Kidney (tissue), 14 donors: ENCODE measurements around the gene KLF2. TPM values are rescaled to one million over a fixed set of nuclear protein-coding genes. Genes with fewer than 3 reads are reported as not detected.

Experiments
- DNase-seq, 5 donors: peaks; one replicate each; pipeline ENCODE4 v3.0.0-alpha.2; 2013 to 2020
- FAIRE-seq: peaks from 2 replicates; lab custom pipeline; 2012; peaks lifted over from hg19 to GRCh38; lab: Jason Lieb, UNC
- H3K27ac ChIP-seq, 2 donors: one replicate each; pipeline ENCODE4 v1.7.0; 2013; ENCODE audit warnings: low read depth in 2 of 2, low read length in 2 of 2, inconsistent platforms in 1 of 2
- H3K27me3 ChIP-seq: one replicate; pipeline ENCODE4 v1.7.1; 2013; ENCODE audit warnings: low read length, inconsistent platforms; ENCODE audit not compliant: control insufficient read depth, insufficient read depth
- H3K36me3 ChIP-seq, 3 donors: one replicate each; pipeline versions ENCODE4 v1.7.0 to v1.7.1; 2013; ENCODE audit warnings: low read length in 3 of 3, control low read depth in 1 of 3, inconsistent platforms in 1 of 3; ENCODE audit not compliant: insufficient read depth in 3 of 3, control insufficient read depth in 2 of 3
- H3K4me1 ChIP-seq, 3 donors: one replicate each; pipeline versions ENCODE4 v1.7.0 to v1.7.1; 2013; ENCODE audit warnings: low read length in 3 of 3, inconsistent platforms in 1 of 3, low read depth in 1 of 3; ENCODE audit not compliant: control insufficient read depth in 2 of 3, insufficient read depth in 2 of 3
- H3K4me3 ChIP-seq, 3 donors: one replicate each; pipeline versions ENCODE4 v1.7.0 to v1.8.1; 2013; ENCODE audit warnings: low read length in 3 of 3, control low read depth in 1 of 3, inconsistent platforms in 1 of 3
- H3K9ac ChIP-seq, 3 donors: one replicate each; pipeline versions ENCODE4 v1.7.0 to v1.7.1; 2013; ENCODE audit warnings: low read length in 3 of 3, control low read depth in 1 of 3, inconsistent platforms in 1 of 3
- H3K9me3 ChIP-seq, 3 donors: one replicate each; pipeline versions ENCODE4 v1.7.0 to v1.7.1; 2013; ENCODE audit warnings: low read length in 3 of 3, control low read depth in 1 of 3, inconsistent platforms in 1 of 3; ENCODE audit not compliant: control insufficient read depth in 2 of 3, insufficient read depth in 1 of 3
- intact Hi-C: fragments of 100-400 bp; cut with DNase I; formaldehyde crosslinking; loops from one replicate; pipeline ENCODE4 v1.11.1; 2022
- polyA plus RNA-seq: library from polyadenylated mRNA; stranded (reverse); fragments of 350-450 nt; fragmentation: Illumina TruSeq; extraction: RNeasy Lipid Tissue Mini Kit (QIAGEN cat#74804); gene quantifications from one replicate; pipeline ENCODE4 v1.2.3, GENCODE V29; 2014; ENCODE audit warnings: low read depth, low replicate concordance; ENCODE audit not compliant: insufficient read depth
- total RNA-seq: library from RNA; stranded (reverse); fragmentation: NEBNext Ultra II Directional; extraction: Animal tissue kit (Norgen Biotek cat#: 25700); gene quantifications from one replicate; pipeline ENCODE4 v1.2.1, GENCODE V29; 2021
- TF ChIP-seq, protein P1 (sequence below): IDR thresholded peaks from 3 replicates; pipeline ENCODE4 v1.5.1; 2012; ENCODE audit warnings: mild to moderate bottlenecking, moderate library complexity, borderline replicate concordance; ENCODE audit not compliant: insufficient read depth; ENCODE audit errors: extremely low read depth
- donor health status: control.
- donor health status: control.
- donor health status: control.
- donor health status: control.
- donor health status: control.
- donor health status: DM: yes; HTN: yes; CAD: no.
- donor health status: Normal renal cell carcinoma (clear cell type).

The KLF2 gene
- total and polyA plus RNA-seq, 2 donors from 2014 or later, result 114 to 131 TPM

- no peak overlapping the region for H3K27ac ChIP-seq
- H3K4me1 ChIP-seq, result peaks cover 0 to 34% (median 22%) of the 10 kb centered on the region in 3 donors
- H3K27me3 ChIP-seq, result no peaks in the 10 kb centered on the region
- TF ChIP-seq, protein P1, sequence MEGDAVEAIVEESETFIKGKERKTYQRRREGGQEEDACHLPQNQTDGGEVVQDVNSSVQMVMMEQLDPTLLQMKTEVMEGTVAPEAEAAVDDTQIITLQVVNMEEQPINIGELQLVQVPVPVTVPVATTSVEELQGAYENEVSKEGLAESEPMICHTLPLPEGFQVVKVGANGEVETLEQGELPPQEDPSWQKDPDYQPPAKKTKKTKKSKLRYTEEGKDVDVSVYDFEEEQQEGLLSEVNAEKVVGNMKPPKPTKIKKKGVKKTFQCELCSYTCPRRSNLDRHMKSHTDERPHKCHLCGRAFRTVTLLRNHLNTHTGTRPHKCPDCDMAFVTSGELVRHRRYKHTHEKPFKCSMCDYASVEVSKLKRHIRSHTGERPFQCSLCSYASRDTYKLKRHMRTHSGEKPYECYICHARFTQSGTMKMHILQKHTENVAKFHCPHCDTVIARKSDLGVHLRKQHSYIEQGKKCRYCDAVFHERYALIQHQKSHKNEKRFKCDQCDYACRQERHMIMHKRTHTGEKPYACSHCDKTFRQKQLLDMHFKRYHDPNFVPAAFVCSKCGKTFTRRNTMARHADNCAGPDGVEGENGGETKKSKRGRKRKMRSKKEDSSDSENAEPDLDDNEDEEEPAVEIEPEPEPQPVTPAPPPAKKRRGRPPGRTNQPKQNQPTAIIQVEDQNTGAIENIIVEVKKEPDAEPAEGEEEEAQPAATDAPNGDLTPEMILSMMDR, result no peak
- H3K9me3 ChIP-seq, result no peaks in the 10 kb centered on the region
- no peak for DNase-seq
- FAIRE-seq, result no peak
- H3K36me3 ChIP-seq, result peaks cover 0 to 10% (median 0%) of the 10 kb centered on the region in 3 donors
- H3K9ac ChIP-seq, result no peak overlapping the region
- no peak overlapping the region for H3K4me3 ChIP-seq
- intact Hi-C loops, result no loop called here
Measured at GRCh38 chr19:16361926-16362325, 37.3 kb downstream of the KLF2 start.

GRCh38 chr19:16363133-16363851, 38.7 kb downstream of the KLF2 start:
- intact Hi-C loops, result no loop called here
- peaks cover 0 to 34% (median 22%) of the 10 kb centered on the region in 3 donors for H3K4me1 ChIP-seq
- no peaks in the 10 kb centered on the region for H3K27me3 ChIP-seq
- H3K9me3 ChIP-seq, result no peaks in the 10 kb centered on the region
- peak overlapping the region in 1 of 3 donors; percentile 40 for H3K9ac ChIP-seq
- DNase-seq (peak in 1 of 5 donors; percentile 86), FAIRE-seq (no peak)
- TF ChIP-seq, protein P1, result no peak
- peak overlapping the region; percentile 39 to 80 for H3K27ac ChIP-seq
- H3K36me3 ChIP-seq, result peaks cover 0 to 10% (median under 1%) of the 10 kb centered on the region in 3 donors
- H3K4me3 ChIP-seq, result no peak overlapping the region

GRCh38 chr19:16363852-16364230, 39.2 kb downstream of the KLF2 start:
- peaks cover 0 to 34% (median 24%) of the 10 kb centered on the region in 3 donors for H3K4me1 ChIP-seq
- no peak for DNase-seq
- H3K9ac ChIP-seq, result peak overlapping the region in 1 of 3 donors; percentile 19
- H3K27me3 ChIP-seq, result no peaks in the 10 kb centered on the region
- H3K9me3 ChIP-seq, result no peaks in the 10 kb centered on the region
- intact Hi-C loops, result no loop called here
- TF ChIP-seq, protein P1, result no peak
- no peak for FAIRE-seq
- peaks cover 0 to 10% (median 3%) of the 10 kb centered on the region in 3 donors for H3K36me3 ChIP-seq
- H3K4me3 ChIP-seq, result no peak overlapping the region
- H3K27ac ChIP-seq, result peak overlapping the region; percentile 39 to 71
